HFF-Myc (cell line): Measurements from ENCODE around the gene CD19.
"Not testable (repeated sequence)": the region's sequence is repeated elsewhere in the genome, so short reads cannot be mapped to it uniquely, and the experiment has no call there.

Experiments used
- DNase-seq: peaks from one replicate; pipeline ENCODE4 v3.0.0-alpha.2; 2011; ENCODE audit warnings: low read depth; ENCODE audit errors: extremely low read depth
- H3K4me3 ChIP-seq: replicated peaks from 2 replicates; pipeline ENCODE4 v1.5.1; 2011; ENCODE audit warnings: low read depth, mild to moderate bottlenecking, control low read depth, low read length
- CTCF ChIP-seq: IDR thresholded peaks from 2 replicates; pipeline ENCODE4 v1.5.1; 2012; ENCODE audit warnings: mild to moderate bottlenecking, low read depth, low read length, control low read depth; ENCODE audit errors: missing control alignments

The CD19 gene

GRCh38 chr16:28933171-28933570 lies 1.4 kb downstream of the CD19 start:
- H3K4me3 ChIP-seq, result no peak overlapping the region
- DNase-seq, result no peak
- TF ChIP-seq CTCF, result no peak

- no peak for TF ChIP-seq CTCF
- no peak overlapping the region for H3K4me3 ChIP-seq
- no peak for DNase-seq
Observed at GRCh38 chr16:28935346-28935745, 3.6 kb downstream of the CD19 start.

GRCh38 chr16:28935924-28936783 lies 4.4 kb downstream of the CD19 start:
- no peak for DNase-seq
- H3K4me3 ChIP-seq, result no peak overlapping the region
- TF ChIP-seq CTCF, result no peak

- DNase-seq, result no peak
- H3K4me3 ChIP-seq, result no peak overlapping the region
- TF ChIP-seq CTCF, result no peak
Observed at GRCh38 chr16:28936784-28937155, 5.0 kb downstream of the CD19 start.

GRCh38 chr16:28937222-28937876 lies 5.6 kb downstream of the CD19 start:
- DNase-seq, result no peak
- no peak overlapping the region for H3K4me3 ChIP-seq
- TF ChIP-seq CTCF, result no peak

GRCh38 chr16:28938721-28939120 lies 7.0 kb downstream of the CD19 start:
- TF ChIP-seq CTCF, result no peak
- DNase-seq, result no peak
- no peak overlapping the region for H3K4me3 ChIP-seq

- not testable (repeated sequence) for DNase-seq, H3K4me3 ChIP-seq
Observed at GRCh38 chr16:28939825-28940224, 8.1 kb downstream of the CD19 start.
